K562 (cell line): ENCODE data around the gene RAG2. TPM values are rescaled to one million over a fixed set of nuclear protein-coding genes. Genes with fewer than 3 reads are reported as not detected.
"Not testable (repeated sequence)": the region's sequence is repeated elsewhere in the genome, so short reads cannot be mapped to it uniquely, and the experiment has no call there.

Experiments used
- ATAC-seq: fragments of 200-7000 bp; cut with Tn5 transposase; 3 replicates; pipeline ENCODE4 v1.9.1; 2020; ENCODE audit warnings: moderate library complexity
- BruUV-seq: library from RNA; stranded (reverse); fragments of 400-500 nt; replicated peaks from 2 replicates; lab custom pipeline; 2021; lab: Mats Ljungman, UMichigan
- CTCF ChIA-PET: fragments of 300-600 bp; formaldehyde crosslinking; extraction: SDS; loops from one replicate; lab custom pipeline; 2021; ENCODE audit warnings: low intra/inter-chr PET ratio; lab: Yijun Ruan, JAX
- POLR2A ChIA-PET: fragments of 300-600, 350-650 bp; sonication (Branson Sonifier 250); formaldehyde crosslinking; extraction: SDS; loops from one replicate; lab custom pipeline; 2021; ENCODE audit warnings: antibody characterized with exemption, inconsistent platforms; lab: Yijun Ruan, JAX
- DNase-seq, 4 experiments: peaks; one replicate each; pipeline versions ENCODE4 v3.0.0 to v3.0.0-alpha.2; 2011 to 2018; ENCODE audit warnings: low spot score in 3 of 4, mixed read lengths in 3 of 4; ENCODE audit errors: extremely low read depth in 1 of 4
- FAIRE-seq: peaks from 2 replicates; lab custom pipeline; 2011; peaks lifted over from hg19 to GRCh38; lab: Jason Lieb, UNC
- H2AFZ ChIP-seq: 2 replicates; pipeline ENCODE4 v1.6.0; 2011; ENCODE audit warnings: low read depth, low read length, control low read depth, inconsistent platforms
- H3K27ac ChIP-seq: fragments of 200-600 bp; 3 replicates; pipeline ENCODE4 v1.8.0; 2011; ENCODE audit warnings: low read depth, mild to moderate bottlenecking, control low read depth, inconsistent platforms, low read length, moderate library complexity, mixed read lengths; ENCODE audit errors: extremely low read depth
- H3K27me3 ChIP-seq, 2 experiments: fragments of 300-600 bp in 1 of 2; 2 replicates in 1 of 2; 3 replicates in 1 of 2; pipeline versions ENCODE4 v1.6.0 to v1.8.0; 2011; ENCODE audit warnings: inconsistent platforms in 2 of 2, low read length in 2 of 2, mild to moderate bottlenecking in 1 of 2, mixed read lengths in 1 of 2, moderate library complexity in 1 of 2; ENCODE audit not compliant: control insufficient read depth in 2 of 2, insufficient read depth in 2 of 2
- H3K36me3 ChIP-seq: fragments of 300-600 bp; 3 replicates; pipeline ENCODE4 v1.8.0; 2011; ENCODE audit warnings: mild to moderate bottlenecking, low read length, inconsistent platforms; ENCODE audit not compliant: control insufficient read depth, insufficient read depth
- H3K4me1 ChIP-seq, 2 experiments: fragments of 200-600 bp in 1 of 2; replicated peaks in 1 of 2; 2 replicates in 1 of 2; 3 replicates in 1 of 2; pipeline versions ENCODE4 v1.5.1 to v1.8.0; 2011; ENCODE audit warnings: inconsistent platforms in 2 of 2, low read length in 2 of 2, mild to moderate bottlenecking in 1 of 2, mixed read lengths in 1 of 2, moderate library complexity in 1 of 2; ENCODE audit not compliant: control insufficient read depth in 2 of 2, insufficient read depth in 2 of 2
- H3K4me2 ChIP-seq: 2 replicates; pipeline ENCODE4 v1.6.1; 2011; ENCODE audit warnings: low read length, control low read depth, inconsistent platforms, mixed read lengths; ENCODE audit not compliant: insufficient read depth
- H3K4me3 ChIP-seq: fragments of 200-600 bp; sonication (generic), shearing (Covaris generic); 2 replicates; pipeline ENCODE4 v1.5.1; 2016; ENCODE audit warnings: control low read depth, inconsistent platforms
- H3K79me2 ChIP-seq: fragments of 200-600 bp; 3 replicates; pipeline ENCODE4 v1.8.0; 2011; ENCODE audit warnings: low read length, inconsistent platforms; ENCODE audit not compliant: control insufficient read depth, insufficient read depth
- H3K9ac ChIP-seq, 2 experiments: 2 replicates each; pipeline versions ENCODE4 v1.6.0 to v1.6.1; 2011; ENCODE audit warnings: low read depth in 2 of 2, low read length in 2 of 2, control low read depth in 1 of 2, inconsistent platforms in 1 of 2, mild to moderate bottlenecking in 1 of 2, mixed read lengths in 1 of 2; ENCODE audit not compliant: insufficient read depth in 1 of 2
- H3K9me1 ChIP-seq: one replicate; pipeline ENCODE4 v1.6.0; 2011; ENCODE audit warnings: inconsistent platforms, mild to moderate bottlenecking, low read length, moderate library complexity; ENCODE audit not compliant: control insufficient read depth, insufficient read depth
- H3K9me3 ChIP-seq: replicated peaks from 2 replicates; pipeline ENCODE4 v1.5.1; 2011; ENCODE audit warnings: low read depth, low read length, inconsistent platforms; ENCODE audit not compliant: control insufficient read depth, insufficient read depth
- H4K20me1 ChIP-seq: replicated peaks from 2 replicates; pipeline ENCODE4 v1.6.1; 2011; ENCODE audit warnings: low read length, inconsistent platforms, mixed read lengths; ENCODE audit not compliant: control insufficient read depth, insufficient read depth
- CBX1 ChIP-seq: sonication (generic); IDR thresholded peaks from 2 replicates; pipeline ENCODE4 v1.6.1; 2016; ENCODE audit warnings: antibody characterized with exemption, low read depth, mild to moderate bottlenecking
- MTF1 ChIP-seq: fragments of 250-450 bp; sonication (Bioruptor Pico); IDR thresholded peaks from 2 replicates; pipeline ENCODE4 v1.9.0; 2021; ENCODE audit warnings: moderate library complexity, mild to moderate bottlenecking, inconsistent platforms, borderline replicate concordance
- NR2C1 ChIP-seq, 2 experiments: fragments of 450-650 bp; IDR thresholded peaks; 2 replicates each; pipeline ENCODE4 v1.6.1; 2017; ENCODE audit warnings: mild to moderate bottlenecking in 2 of 2, antibody characterized with exemption in 1 of 2, inconsistent platforms in 1 of 2, missing compliant biosample characterization in 1 of 2, missing genetic modification characterization in 1 of 2
- ZC3H8 ChIP-seq: fragments of 450-650 bp; IDR thresholded peaks from 2 replicates; pipeline ENCODE4 v1.6.1; 2017
- WGBS: fragments of 100-300 bp; shearing (Covaris generic); methylation state at CpG from one replicate; pipeline ENCODE4 v1.1.6; 2016; ENCODE audit warnings: low coverage, mixed read lengths; ENCODE audit not compliant: insufficient coverage; ENCODE audit errors: missing lambda C conversion rate; 5-methylcytosine and 5-hydroxymethylcytosine counted together
- in situ Hi-C: fragments of 300-500 bp; cut with MboI; formaldehyde crosslinking; loops from 4 replicates; pipeline ENCODE4 v1.15.0; 2018; ENCODE audit warnings: inconsistent platforms, mixed read lengths
- intact Hi-C: fragments of 100-400 bp; cut with micrococcal nuclease; formaldehyde crosslinking; loops from 2 replicates; pipeline ENCODE4 v1.14.2; 2022
- polyA plus RNA-seq, 8 experiments: library from polyadenylated mRNA; depleted of rRNA in 4 of 8; stranded (reverse) in 5 of 8; unstranded in 3 of 8; fragments of >200 nt; fragmentation: Nextera tagmentation in 2 of 8; fragmentation: Illumina TruSeq in 1 of 8; extraction: Ambion mirVana in 2 of 8; extraction: Trizol in 1 of 8; gene quantifications; 2 replicates each; pipeline versions ENCODE4 v1.2.1 to v1.2.3, GENCODE V29; 2011 to 2014; ENCODE audit warnings: inconsistent platforms in 1 of 8, missing spikeins in 1 of 8
- total RNA-seq, 7 experiments: library from RNA; depleted of rRNA in 6 of 7; stranded (reverse); fragments of >200 nt in 6 of 7; fragmentation: Illumina TruSeq in 2 of 7; extraction: Trizol in 2 of 7; gene quantifications; 2 replicates each; pipeline versions ENCODE4 v1.2.1 to v1.2.3, GENCODE V29; 2011 to 2021; ENCODE audit warnings: low replicate concordance in 1 of 7
- TF ChIP-seq, protein P1 (sequence below): sonication (generic); formaldehyde crosslinking; IDR thresholded peaks from 2 replicates; pipeline ENCODE4 v1.8.0; 2023; ENCODE audit warnings: mild to moderate bottlenecking, missing genetic modification reagents
- TF ChIP-seq, protein P2 (sequence below): fragments of 450-650 bp; formaldehyde crosslinking; IDR thresholded peaks from 2 replicates; pipeline ENCODE4 v1.4.0; 2020; ENCODE audit warnings: mild to moderate bottlenecking, mixed read lengths

Gene RAG2
- total and polyA plus RNA-seq, 9 of the 15 experiments (the other 6 are each of a cell fraction or from before 2014, with no cell fraction given) = 0.06 to 2.7 (median 0.26) TPM; not detected in 3

DNA sequence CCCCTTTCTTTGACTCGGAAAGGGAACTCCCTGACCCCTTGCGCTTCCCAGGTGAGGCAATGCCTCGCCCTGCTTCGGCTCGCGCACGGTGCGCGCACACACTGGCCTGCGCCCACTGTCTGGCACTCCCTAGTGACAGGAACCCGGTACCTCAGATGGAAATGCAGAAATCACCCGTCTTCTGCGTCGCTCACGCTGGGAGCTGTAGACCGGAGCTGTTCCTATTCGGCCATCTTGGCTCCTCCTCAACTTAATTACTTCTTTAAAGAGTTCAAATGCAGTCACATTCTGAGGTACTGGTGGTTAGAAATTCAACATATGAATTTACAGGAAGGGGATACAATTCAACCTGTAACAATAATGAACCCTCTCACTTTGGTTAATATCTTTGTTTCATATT is 40.6 kb downstream of the RAG2 start (continued):
- not testable (repeated sequence) for TF ChIP-seq NR2C1 (IDR thresholded peaks at IDR 0.05)
- peak; percentile 34; the same call in 1 of the 2 replicates for TF ChIP-seq NR2C1 (tag; IDR thresholded peaks at IDR 0.05)
- TF ChIP-seq, all 486 proteins: peak for 22; not testable (repeated sequence) for 464

DNA sequence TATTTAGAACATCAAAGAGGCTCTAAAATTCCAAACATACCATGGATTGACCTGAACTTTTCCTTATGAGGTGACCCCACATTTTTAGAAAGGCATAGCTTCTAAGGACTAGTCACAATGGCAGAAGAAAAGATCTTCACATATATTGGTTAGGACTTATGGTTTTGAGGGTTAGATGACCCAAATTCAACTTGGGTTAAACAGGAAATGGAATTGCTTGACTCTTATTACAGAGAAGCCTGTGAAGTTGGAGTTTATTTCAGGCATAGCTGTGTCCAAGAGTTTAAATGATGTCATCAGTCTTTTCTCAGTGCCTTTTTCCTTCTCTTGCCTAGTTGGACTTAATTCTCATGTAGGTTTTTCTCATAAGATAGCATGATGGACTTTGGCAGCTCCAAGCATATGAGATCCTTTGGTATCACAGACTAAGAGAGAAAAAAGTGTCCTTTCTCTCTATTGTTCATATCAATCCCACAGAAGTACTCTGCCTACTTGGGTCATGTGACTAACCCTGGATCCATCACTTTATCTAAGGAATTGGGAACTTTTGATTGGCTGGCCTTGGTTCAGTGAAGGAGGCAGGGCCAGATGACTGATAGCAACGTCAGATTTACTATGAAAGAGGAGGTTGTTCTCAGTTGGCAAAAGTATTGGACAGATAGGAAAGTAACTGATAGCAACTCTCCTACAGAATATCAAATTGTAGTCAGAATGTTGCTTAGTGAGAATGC is 47.5 kb downstream of the RAG2 start:
- Histone ChIP-seq H3K79me2 (no peaks in the 10 kb centered on the region), H4K20me1 (no peaks in the 10 kb centered on the region), H3K9me1 (no peaks in the 10 kb centered on the region), H3K27me3 (no peaks in the 10 kb centered on the region), H3K4me2 (no peak overlapping the region), H2AFZ (no peak overlapping the region), H3K9ac (no peak overlapping the region), H3K9me3 (no peaks in the 10 kb centered on the region), H3K27ac (no peak overlapping the region), H3K36me3 (no peaks in the 10 kb centered on the region), H3K4me1 (no peaks in the 10 kb centered on the region), H3K4me3 (no peak overlapping the region)
- FAIRE-seq = no peak
- CTCF ChIA-PET = no interaction called here
- no peak for ATAC-seq
- in situ Hi-C loops = no loop called here
- 0% methylated on average over 1 of the region's 1 CpG for WGBS
- DNase-seq = no peak
- TF ChIP-seq, protein P1, sequence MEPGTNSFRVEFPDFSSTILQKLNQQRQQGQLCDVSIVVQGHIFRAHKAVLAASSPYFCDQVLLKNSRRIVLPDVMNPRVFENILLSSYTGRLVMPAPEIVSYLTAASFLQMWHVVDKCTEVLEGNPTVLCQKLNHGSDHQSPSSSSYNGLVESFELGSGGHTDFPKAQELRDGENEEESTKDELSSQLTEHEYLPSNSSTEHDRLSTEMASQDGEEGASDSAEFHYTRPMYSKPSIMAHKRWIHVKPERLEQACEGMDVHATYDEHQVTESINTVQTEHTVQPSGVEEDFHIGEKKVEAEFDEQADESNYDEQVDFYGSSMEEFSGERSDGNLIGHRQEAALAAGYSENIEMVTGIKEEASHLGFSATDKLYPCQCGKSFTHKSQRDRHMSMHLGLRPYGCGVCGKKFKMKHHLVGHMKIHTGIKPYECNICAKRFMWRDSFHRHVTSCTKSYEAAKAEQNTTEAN (CRISPR knock-in tag) = no peak
- no peak for TF ChIP-seq ZC3H8
- TF ChIP-seq, protein P2, sequence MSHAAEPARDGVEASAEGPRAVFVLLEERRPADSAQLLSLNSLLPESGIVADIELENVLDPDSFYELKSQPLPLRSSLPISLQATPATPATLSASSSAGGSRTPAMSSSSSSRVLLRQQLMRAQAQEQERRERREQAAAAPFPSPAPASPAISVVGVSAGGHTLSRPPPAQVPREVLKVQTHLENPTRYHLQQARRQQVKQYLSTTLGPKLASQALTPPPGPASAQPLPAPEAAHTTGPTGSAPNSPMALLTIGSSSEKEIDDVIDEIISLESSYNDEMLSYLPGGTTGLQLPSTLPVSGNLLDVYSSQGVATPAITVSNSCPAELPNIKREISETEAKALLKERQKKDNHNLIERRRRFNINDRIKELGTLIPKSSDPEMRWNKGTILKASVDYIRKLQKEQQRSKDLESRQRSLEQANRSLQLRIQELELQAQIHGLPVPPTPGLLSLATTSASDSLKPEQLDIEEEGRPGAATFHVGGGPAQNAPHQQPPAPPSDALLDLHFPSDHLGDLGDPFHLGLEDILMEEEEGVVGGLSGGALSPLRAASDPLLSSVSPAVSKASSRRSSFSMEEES (CRISPR knock-in tag) = peak; percentile 87
- TF ChIP-seq MTF1 (CRISPR knock-in tag) = no peak
- TF ChIP-seq CBX1 = no peak
- no TSS peak for BruUV-seq
- intact Hi-C loops = no loop called here
- POLR2A ChIA-PET = no interaction called here

Other genes starting within 250 kb of the RAG2 start
- gene TRAF6, start 88.0 kb downstream of the RAG2 start, total RNA-seq (2014; rRNA removed) = 5.0 and 6.4 TPM in 2 replicates
- gene TRAF6, start 88.0 kb downstream of the RAG2 start, total RNA-seq (2014; rRNA removed; fragmentation: Illumina TruSeq; extraction: Trizol) = 8.2 and 11.6 TPM in 2 replicates
- gene TRAF6, start 88.0 kb downstream of the RAG2 start, total RNA-seq (2015; rRNA removed; fragmentation: Illumina TruSeq; extraction: Trizol) = 8.0 and 8.3 TPM in 2 replicates
- gene TRAF6, start 88.0 kb downstream of the RAG2 start, total RNA-seq (2021) = 9.2 and 10.0 TPM in 2 replicates
- 10.6 and 13.1 TPM in 2 replicates for gene TRAF6, start 88.0 kb downstream of the RAG2 start, polyA plus RNA-seq (2011; rRNA removed)
- gene TRAF6, start 88.0 kb downstream of the RAG2 start, polyA plus RNA-seq (2014; fragmentation: Illumina TruSeq; extraction: Trizol) = 8.4 and 9.3 TPM in 2 replicates
- gene TRAF6, start 88.0 kb downstream of the RAG2 start, polyA plus RNA-seq (2014; fragmentation: Nextera tagmentation; extraction: Ambion mirVana) = 1 to 10 TPM; 2.0 to 4.2 TPM
- gene TRAF6, start 88.0 kb downstream of the RAG2 start, polyA plus RNA-seq (2014; rRNA removed) = 4.4 and 5.4 TPM in 2 replicates
- 1.8 and 2.0 TPM in 2 replicates for gene RAG1, start 30.2 kb downstream of the RAG2 start, total RNA-seq (2014; rRNA removed)
- gene RAG1, start 30.2 kb downstream of the RAG2 start, total RNA-seq (2014; rRNA removed; fragmentation: Illumina TruSeq; extraction: Trizol) = 2.5 and 2.8 TPM in 2 replicates
- 1.5 and 1.7 TPM in 2 replicates for gene RAG1, start 30.2 kb downstream of the RAG2 start, total RNA-seq (2015; rRNA removed; fragmentation: Illumina TruSeq; extraction: Trizol)
- 1.6 and 2.1 TPM in 2 replicates for gene RAG1, start 30.2 kb downstream of the RAG2 start, total RNA-seq (2021)
- gene RAG1, start 30.2 kb downstream of the RAG2 start, polyA plus RNA-seq (2011; rRNA removed) = 0.93 and 1.7 TPM in 2 replicates
- 2.0 and 2.2 TPM in 2 replicates for gene RAG1, start 30.2 kb downstream of the RAG2 start, polyA plus RNA-seq (2014; fragmentation: Illumina TruSeq; extraction: Trizol)
- gene RAG1, start 30.2 kb downstream of the RAG2 start, polyA plus RNA-seq (2014; fragmentation: Nextera tagmentation; extraction: Ambion mirVana) = under 1 TPM; 0.49 to 0.89 TPM
- 1.4 and 1.5 TPM in 2 replicates for gene RAG1, start 30.2 kb downstream of the RAG2 start, polyA plus RNA-seq (2014; rRNA removed)
- 10.4 and 10.7 TPM in 2 replicates for gene IFTAP, start 3.7 kb downstream of the RAG2 start, total RNA-seq (2014; rRNA removed)
- gene IFTAP, start 3.7 kb downstream of the RAG2 start, total RNA-seq (2014; rRNA removed; fragmentation: Illumina TruSeq; extraction: Trizol) = 20.1 and 21.4 TPM in 2 replicates
- 15.0 and 17.0 TPM in 2 replicates for gene IFTAP, start 3.7 kb downstream of the RAG2 start, total RNA-seq (2015; rRNA removed; fragmentation: Illumina TruSeq; extraction: Trizol)
- gene IFTAP, start 3.7 kb downstream of the RAG2 start, total RNA-seq (2021) = 9.2 and 9.8 TPM in 2 replicates
- 4.4 and 12.2 TPM in 2 replicates for gene IFTAP, start 3.7 kb downstream of the RAG2 start, polyA plus RNA-seq (2011; rRNA removed)
- gene IFTAP, start 3.7 kb downstream of the RAG2 start, polyA plus RNA-seq (2014; fragmentation: Illumina TruSeq; extraction: Trizol) = 20.6 and 30.0 TPM in 2 replicates
- 10 to 100 TPM; 18.1 to 22.4 TPM for gene IFTAP, start 3.7 kb downstream of the RAG2 start, polyA plus RNA-seq (2014; fragmentation: Nextera tagmentation; extraction: Ambion mirVana)
- 17.0 and 23.1 TPM in 2 replicates for gene IFTAP, start 3.7 kb downstream of the RAG2 start, polyA plus RNA-seq (2014; rRNA removed)